Hepatocyte (in vitro differentiated cells): ENCODE results near the gene LPCAT3. TPM values are rescaled to one million over a fixed set of nuclear protein-coding genes. Genes with fewer than 3 reads are reported as not detected.
A peak's percentile ranks its signal among the peaks of the same experiment; 100 is the strongest.

ENCODE experiments used
- DNase-seq: peaks from one replicate; pipeline ENCODE4 v3.0.0-alpha.2; 2016; ENCODE audit warnings: low spot score
- H2AFZ ChIP-seq: fragments of 200-600 bp; sonication (generic); 2 replicates; pipeline ENCODE4 v1.6.0; 2016; ENCODE audit warnings: antibody characterized with exemption, mild to moderate bottlenecking
- H3K27ac ChIP-seq: fragments of 200-600 bp; sonication (generic); 2 replicates; pipeline ENCODE4 v1.5.1; 2016; ENCODE audit warnings: mild to moderate bottlenecking
- H3K27me3 ChIP-seq: fragments of 200-600 bp; sonication (generic); 2 replicates; pipeline ENCODE4 v1.6.1; 2016
- H3K36me3 ChIP-seq: fragments of 200-600 bp; sonication (generic); replicated peaks from 2 replicates; pipeline ENCODE4 v1.5.1; 2016; ENCODE audit warnings: low read depth; ENCODE audit not compliant: insufficient read depth
- H3K4me1 ChIP-seq: fragments of 200-600 bp; sonication (generic); 2 replicates; pipeline ENCODE4 v1.5.1; 2016; ENCODE audit warnings: mild to moderate bottlenecking, moderate library complexity; ENCODE audit not compliant: insufficient read depth
- H3K4me2 ChIP-seq: fragments of 200-600 bp; sonication (generic); 2 replicates; pipeline ENCODE4 v1.6.0; 2016
- H3K4me3 ChIP-seq: fragments of 200-600 bp; sonication (generic); 2 replicates; pipeline ENCODE4 v1.5.1; 2016; ENCODE audit warnings: mild to moderate bottlenecking
- H3K79me2 ChIP-seq: fragments of 200-600 bp; sonication (generic); 2 replicates; pipeline ENCODE4 v1.6.0; 2017; ENCODE audit warnings: mild to moderate bottlenecking
- H3K9me2 ChIP-seq: fragments of 200-600 bp; sonication (generic); replicated peaks from 2 replicates; pipeline ENCODE4 v1.6.0; 2017; ENCODE audit warnings: mild to moderate bottlenecking; ENCODE audit not compliant: insufficient read depth
- H3K9me3 ChIP-seq: fragments of 200-600 bp; sonication (generic); 2 replicates; pipeline ENCODE4 v1.5.1; 2016; ENCODE audit warnings: low read depth, mild to moderate bottlenecking
- H4K20me1 ChIP-seq: fragments of 200-600 bp; sonication (generic); 2 replicates; pipeline ENCODE4 v1.6.0; 2016; ENCODE audit warnings: mild to moderate bottlenecking; ENCODE audit not compliant: insufficient read depth, poor library complexity, severe bottlenecking
- CTCF ChIP-seq: fragments of 200-600 bp; sonication (generic); IDR thresholded peaks from 2 replicates; pipeline ENCODE4 v1.5.1; 2016; ENCODE audit warnings: antibody characterized with exemption, mild to moderate bottlenecking; ENCODE audit not compliant: poor library complexity
- EZH2 ChIP-seq: fragments of 200-600 bp; sonication (generic); IDR thresholded peaks from 2 replicates; pipeline ENCODE4 v1.6.1; 2016; ENCODE audit warnings: antibody characterized with exemption, mild to moderate bottlenecking, borderline replicate concordance
- EZH2phosphoT487 ChIP-seq: fragments of 200-600 bp; sonication (generic); IDR thresholded peaks from one replicate; pipeline ENCODE4 v1.6.1; 2018; ENCODE audit warnings: antibody characterized with exemption, mild to moderate bottlenecking, low read depth, moderate library complexity; ENCODE audit not compliant: unreplicated experiment, severe bottlenecking
- WGBS: methylation state at CpG from one replicate; pipeline ENCODE4 v1.1.6; 2016; ENCODE audit warnings: low lambda C conversion rate; ENCODE audit errors: missing lambda C conversion rate; 5-methylcytosine and 5-hydroxymethylcytosine counted together
- polyA plus RNA-seq: library from polyadenylated mRNA; unstranded; fragments of >200 nt; fragmentation: Nextera tagmentation; extraction: Ambion mirVana; gene quantifications from 2 replicates; pipeline ENCODE4 v1.2.1, GENCODE V29; 2016
- total RNA-seq: library from RNA; depleted of rRNA; stranded (reverse); fragments of >200 nt; gene quantifications from 2 replicates; pipeline ENCODE4 v1.2.3, GENCODE V29; 2014

Gene LPCAT3
- total and polyA plus RNA-seq, 2 experiments from 2014 or later: 78.6 to 119 TPM

GRCh38 chr12:6961695-6962284 is 56.5 kb downstream of the LPCAT3 start:
- Histone ChIP-seq H3K36me3 (no peaks in the 10 kb centered on the region), H3K4me1 (peaks cover 17% of the 10 kb centered on the region), H3K9me2 (no peaks in the 10 kb centered on the region), H3K27me3 (no peaks in the 10 kb centered on the region), H4K20me1 (peaks cover 6% of the 10 kb centered on the region), H2AFZ (peak overlapping the region; percentile 4), H3K9me3 (no peaks in the 10 kb centered on the region), H3K79me2 (peaks cover 27% of the 10 kb centered on the region), H3K4me2 (peak overlapping the region; percentile 84), H3K4me3 (no peak overlapping the region), H3K27ac (peak overlapping the region; percentile 100)
- TF ChIP-seq EZH2phosphoT487 (no peak), CTCF (peak; percentile 58), EZH2 (no peak)
- 15% methylated on average over 16 of the region's 16 CpGs for WGBS
- DNase-seq: peak; percentile 89

- 64% methylated on average over 24 of the region's 24 CpGs for WGBS
- Histone ChIP-seq H4K20me1 (peaks cover 4% of the 10 kb centered on the region), H3K4me3 (no peak overlapping the region), H2AFZ (peak overlapping the region; percentile 4), H3K79me2 (peaks cover 22% of the 10 kb centered on the region), H3K9me2 (no peaks in the 10 kb centered on the region), H3K4me2 (peak overlapping the region; percentile 84), H3K4me1 (peaks cover 17% of the 10 kb centered on the region), H3K27ac (peak overlapping the region; percentile 100), H3K36me3 (no peaks in the 10 kb centered on the region), H3K27me3 (no peaks in the 10 kb centered on the region), H3K9me3 (no peaks in the 10 kb centered on the region)
- DNase-seq: peak; percentile 43
- no peak for TF ChIP-seq CTCF
- TF ChIP-seq EZH2: no peak
- no peak for TF ChIP-seq EZH2phosphoT487
These were observed 57.0 kb downstream of the LPCAT3 start for GRCh38 chr12:6961278-6961694.

- H3K79me2 ChIP-seq: peaks cover 18% of the 10 kb centered on the region
- 91% methylated on average over 13 of the region's 13 CpGs for WGBS
- H3K36me3 ChIP-seq: no peaks in the 10 kb centered on the region
- peaks cover 15% of the 10 kb centered on the region for H3K4me1 ChIP-seq
- H3K9me2 ChIP-seq: no peaks in the 10 kb centered on the region
- H3K9me3 ChIP-seq: no peaks in the 10 kb centered on the region
- H3K27ac ChIP-seq: peak overlapping the region; percentile 100
- H3K4me3 ChIP-seq: no peak overlapping the region
- no peaks in the 10 kb centered on the region for H4K20me1 ChIP-seq
- no peaks in the 10 kb centered on the region for H3K27me3 ChIP-seq
- TF ChIP-seq CTCF: peak; percentile 9
- no peak for TF ChIP-seq EZH2
- DNase-seq: no peak
- H2AFZ ChIP-seq: no peak overlapping the region
- H3K4me2 ChIP-seq: peak overlapping the region; percentile 84
These were observed 57.5 kb downstream of the LPCAT3 start for GRCh38 chr12:6960593-6961277.
